BJ (cell line): ENCODE measurements around the gene MPHOSPH9. TPM values are rescaled to one million over a fixed set of nuclear protein-coding genes. Genes with fewer than 3 reads are reported as not detected.
A peak's percentile ranks its signal among the peaks of the same experiment; 100 is the strongest.

Experiments
- CTCF ChIA-PET: fragments of 350-600 bp; formaldehyde crosslinking; extraction: SDS; loops from one replicate; lab custom pipeline; 2021; ENCODE audit warnings: antibody characterized with exemption, inconsistent platforms; lab: Yijun Ruan, JAX
- POLR2A ChIA-PET: fragments of 300-600 bp; sonication (Branson Sonifier 250); formaldehyde crosslinking; extraction: SDS; loops from one replicate; lab custom pipeline; 2021; ENCODE audit warnings: antibody characterized with exemption; lab: Charles Lee
- DNase-seq: peaks from one replicate; pipeline ENCODE4 v3.0.0-alpha.2; 2011; ENCODE audit warnings: low read depth
- H3K27me3 ChIP-seq: 2 replicates; pipeline ENCODE4 v1.6.0; 2011; ENCODE audit warnings: low read length; ENCODE audit not compliant: control insufficient read depth, insufficient read depth
- H3K36me3 ChIP-seq: 2 replicates; pipeline ENCODE4 v1.5.1; 2011; ENCODE audit warnings: low read length; ENCODE audit not compliant: control insufficient read depth, insufficient read depth
- H3K4me3 ChIP-seq: 2 replicates; pipeline ENCODE4 v1.5.1; 2011; ENCODE audit warnings: low read depth, mild to moderate bottlenecking, control low read depth, low read length
- CTCF ChIP-seq: IDR thresholded peaks from 2 replicates; pipeline ENCODE4 v1.5.1; 2011; ENCODE audit warnings: low read depth, mild to moderate bottlenecking, control low read depth, inconsistent platforms, low read length, moderate library complexity; ENCODE audit not compliant: insufficient read depth
- polyA plus RNA-seq: library from polyadenylated mRNA; depleted of rRNA; stranded (reverse); fragments of >200 nt; gene quantifications from 2 replicates; pipeline ENCODE4 v1.2.3, GENCODE V29; 2011

The MPHOSPH9 gene
- polyA plus RNA-seq, 1 experiment = 7.6 TPM

- no peak for DNase-seq
- H3K27me3 ChIP-seq = no peaks in the 10 kb centered on the region
- CTCF ChIA-PET = interaction anchor here (1.5 kb wide), 1 partner anchor 113 kb away, joined by 4 read pairs; the partner anchor contains the start of gene KMT5A
- H3K4me3 ChIP-seq = peak overlapping the region; percentile 84
- peak; percentile 36 for TF ChIP-seq CTCF
- POLR2A ChIA-PET = no interaction called here
- peaks cover 6% of the 10 kb centered on the region for H3K36me3 ChIP-seq
These were observed 38.2 kb upstream of the MPHOSPH9 start for GRCh38 chr12:123271001-123271668.

GRCh38 chr12:123270214-123271000 lies 37.5 kb upstream of the MPHOSPH9 start:
- Histone ChIP-seq H3K4me3 (peak overlapping the region; percentile 84), H3K27me3 (no peaks in the 10 kb centered on the region), H3K36me3 (peaks cover 11% of the 10 kb centered on the region)
- ChIA-PET CTCF (interaction anchor here (0.9 to 1.5 kb wide), 6 partner anchors 13 to 398 kb away, joined by 3 to 5 read pairs (median 4); partner anchors contain the start of genes DDX55, KMT5A, MPHOSPH9 and MTRFR), POLR2A (interaction anchor here (1.2 kb wide), 1 partner anchor 38 kb away, joined by 4 read pairs; the partner anchor contains the start of gene MPHOSPH9)
- no peak for DNase-seq
- no peak; the same call in 1 of the 2 replicates for TF ChIP-seq CTCF

GRCh38 chr12:123269896-123270213 lies 36.9 kb upstream of the MPHOSPH9 start:
- H3K4me3 ChIP-seq = peak overlapping the region; percentile 84
- no peaks in the 10 kb centered on the region for H3K27me3 ChIP-seq
- POLR2A ChIA-PET = interaction anchor here (1.2 kb wide), 1 partner anchor 37 kb away, joined by 4 read pairs; the partner anchor contains the start of gene MPHOSPH9
- H3K36me3 ChIP-seq = peaks cover 14% of the 10 kb centered on the region
- CTCF ChIA-PET = interaction anchor here (0.5 to 1.5 kb wide), 8 partner anchors 12 to 717 kb away, joined by 3 to 5 read pairs (median 4); partner anchors contain the start of genes DDX55, KMT5A, MPHOSPH9 and MTRFR
- no peak for DNase-seq
- no peak for TF ChIP-seq CTCF

- H3K36me3 ChIP-seq = peaks cover 18% of the 10 kb centered on the region
- H3K27me3 ChIP-seq = no peaks in the 10 kb centered on the region
- CTCF ChIA-PET = interaction anchor here (0.5 to 1.5 kb wide), 8 partner anchors 12 to 718 kb away, joined by 3 to 5 read pairs (median 4); partner anchors contain the start of genes DDX55, KMT5A, MPHOSPH9 and MTRFR
- peak overlapping the region; percentile 84 for H3K4me3 ChIP-seq
- TF ChIP-seq CTCF = peak; percentile 30
- POLR2A ChIA-PET = interaction anchor here (0.6 to 1.2 kb wide), 2 partner anchors 37 to 1463 kb away, joined by 4 to 5 read pairs; partner anchors contain the start of gene MPHOSPH9
- no peak for DNase-seq
These were observed 36.5 kb upstream of the MPHOSPH9 start for GRCh38 chr12:123269395-123269892.
